Type B pancreatic cell (in vitro differentiated cells): ENCODE data around the gene RALGPS1. TPM values are rescaled to one million over a fixed set of nuclear protein-coding genes. Genes with fewer than 3 reads are reported as not detected.

Experiments
- DNase-seq: peaks from one replicate; pipeline ENCODE4 v3.0.0; 2021; ENCODE audit warnings: mixed read lengths; ENCODE audit not compliant: unreplicated experiment; ENCODE audit errors: extremely low spot score
- H3K27ac Mint-ChIP-seq: 2 replicates; pipeline ENCODE4 v1.8.0; 2021; ENCODE audit warnings: mild to moderate bottlenecking, mixed read lengths
- H3K27me3 Mint-ChIP-seq: 2 replicates; pipeline ENCODE4 v1.8.0; 2021; ENCODE audit warnings: mixed read lengths
- H3K36me3 Mint-ChIP-seq: 2 replicates; pipeline ENCODE4 v1.8.0; 2021; ENCODE audit warnings: mixed read lengths
- H3K4me1 Mint-ChIP-seq: one replicate; pipeline ENCODE4 v1.8.0; 2021; ENCODE audit warnings: mixed read lengths; ENCODE audit not compliant: unreplicated experiment
- H3K4me3 Mint-ChIP-seq: 2 replicates; pipeline ENCODE4 v1.8.0; 2021; ENCODE audit warnings: mild to moderate bottlenecking, mixed read lengths
- H3K9me3 Mint-ChIP-seq: 2 replicates; pipeline ENCODE4 v1.8.0; 2021; ENCODE audit warnings: mixed read lengths
- CTCF ChIP-seq: fragments of 200-600 bp; sonication (generic); conservative IDR thresholded peaks from 2 replicates; pipeline ENCODE4 v1.5.0; 2021; ENCODE audit warnings: antibody characterized with exemption, mild to moderate bottlenecking
- total RNA-seq: library from RNA; stranded (reverse); gene quantifications from 2 replicates; pipeline ENCODE4 v1.2.1, GENCODE V29; 2021; ENCODE audit warnings: low replicate concordance

The RALGPS1 gene
- total RNA-seq, 1 donor from 2014 or later, result 16.7 TPM

- Mint-ChIP-seq H3K27ac (no peak overlapping the region), H3K4me1 (peaks cover 18% of the 10 kb centered on the region), H3K9me3 (no peaks in the 10 kb centered on the region), H3K36me3 (peaks cover 4% of the 10 kb centered on the region), H3K4me3 (no peak overlapping the region), H3K27me3 (peaks cover 5% of the 10 kb centered on the region)
- no peak for TF ChIP-seq CTCF
- DNase-seq, result no peak
Measured at GRCh38 chr9:127117801-127118200, 203.2 kb downstream of the RALGPS1 start.

- Mint-ChIP-seq H3K36me3 (peaks cover 4% of the 10 kb centered on the region), H3K27me3 (peaks cover 8% of the 10 kb centered on the region), H3K4me3 (no peak overlapping the region), H3K4me1 (peaks cover 27% of the 10 kb centered on the region), H3K9me3 (no peaks in the 10 kb centered on the region), H3K27ac (no peak overlapping the region)
- TF ChIP-seq CTCF, result no peak
- no peak for DNase-seq
Measured at GRCh38 chr9:127118597-127119319, 204.2 kb downstream of the RALGPS1 start.

GRCh38 chr9:127119320-127119709 is 204.7 kb downstream of the RALGPS1 start:
- no peak for DNase-seq
- H3K36me3 Mint-ChIP-seq, result peaks cover 4% of the 10 kb centered on the region
- no peak for TF ChIP-seq CTCF
- H3K9me3 Mint-ChIP-seq, result no peaks in the 10 kb centered on the region
- H3K27me3 Mint-ChIP-seq, result peaks cover 8% of the 10 kb centered on the region
- H3K27ac Mint-ChIP-seq, result no peak overlapping the region
- H3K4me3 Mint-ChIP-seq, result no peak overlapping the region
- peaks cover 28% of the 10 kb centered on the region for H3K4me1 Mint-ChIP-seq

- no peak for TF ChIP-seq CTCF
Measured at GRCh38 chr9:127121628-127122175, 207.1 kb downstream of the RALGPS1 start.

GRCh38 chr9:127122176-127123063 is 207.8 kb downstream of the RALGPS1 start, which contains the start of gene ANGPTL2:
Gene ANGPTL2, minus strand, starts transcription at chr9:127122635. Its CDS starts 13,904 bp downstream, at chr9:127108731.
- peak within 1 kb of the TSS; percentile 91 for H3K4me3 Mint-ChIP-seq
- H3K9me3 Mint-ChIP-seq, result no peaks in the 10 kb centered on the region
- peak within 1 kb of the TSS; percentile 71 for H3K27ac Mint-ChIP-seq
- DNase-seq, result peak; percentile 84
- peak; percentile 12 for TF ChIP-seq CTCF
- H3K27me3 Mint-ChIP-seq, result peaks cover 8% of the 10 kb centered on the region
- peaks cover 22% of the 10 kb centered on the region for H3K4me1 Mint-ChIP-seq
- H3K36me3 Mint-ChIP-seq, result no peaks in the 10 kb centered on the region

More at GRCh38 chr9:127121628-127122175, 207.1 kb downstream of the RALGPS1 start:
- Mint-ChIP-seq H3K4me3 (peak overlapping the region; percentile 91), H3K27me3 (peaks cover 8% of the 10 kb centered on the region), H3K36me3 (peaks cover 4% of the 10 kb centered on the region), H3K27ac (peak overlapping the region; percentile 71), H3K9me3 (no peaks in the 10 kb centered on the region), H3K4me1 (peaks cover 28% of the 10 kb centered on the region)
- DNase-seq, result no peak
